Activated naive CD8-positive, alpha-beta T cell treated with anti-CD3 and anti-CD28 coated beads, Interleukin-2, amount 50 U/mL, for 24 hours (primary cell): ENCODE results near the gene CYBA.
"Not testable (repeated sequence)": the region's sequence is repeated elsewhere in the genome, so short reads cannot be mapped to it uniquely, and the experiment has no call there.

Experiments
- ATAC-seq: fragments of 150-1000 bp; cut with Tn5 transposase; one replicate; pipeline ENCODE4 v1.10.0; 2021
- DNase-seq: peaks from one replicate; pipeline ENCODE4 v3.0.0; 2021
- H3K27ac Mint-ChIP-seq: one replicate; pipeline ENCODE4 v1.8.0; 2021; ENCODE audit warnings: mild to moderate bottlenecking, mixed read lengths
- H3K27me3 Mint-ChIP-seq: one replicate; pipeline ENCODE4 v1.8.0; 2021; ENCODE audit warnings: mixed read lengths
- H3K36me3 Mint-ChIP-seq: one replicate; pipeline ENCODE4 v1.8.0; 2021; ENCODE audit warnings: low read depth, mixed read lengths
- H3K4me1 Mint-ChIP-seq: one replicate; pipeline ENCODE4 v1.8.0; 2021; ENCODE audit warnings: mixed read lengths
- H3K4me3 Mint-ChIP-seq: one replicate; pipeline ENCODE4 v1.8.0; 2021; ENCODE audit warnings: mild to moderate bottlenecking, moderate library complexity, mixed read lengths
- H3K9me3 Mint-ChIP-seq: one replicate; pipeline ENCODE4 v1.8.0; 2021; ENCODE audit warnings: mixed read lengths

Gene CYBA

DNA sequence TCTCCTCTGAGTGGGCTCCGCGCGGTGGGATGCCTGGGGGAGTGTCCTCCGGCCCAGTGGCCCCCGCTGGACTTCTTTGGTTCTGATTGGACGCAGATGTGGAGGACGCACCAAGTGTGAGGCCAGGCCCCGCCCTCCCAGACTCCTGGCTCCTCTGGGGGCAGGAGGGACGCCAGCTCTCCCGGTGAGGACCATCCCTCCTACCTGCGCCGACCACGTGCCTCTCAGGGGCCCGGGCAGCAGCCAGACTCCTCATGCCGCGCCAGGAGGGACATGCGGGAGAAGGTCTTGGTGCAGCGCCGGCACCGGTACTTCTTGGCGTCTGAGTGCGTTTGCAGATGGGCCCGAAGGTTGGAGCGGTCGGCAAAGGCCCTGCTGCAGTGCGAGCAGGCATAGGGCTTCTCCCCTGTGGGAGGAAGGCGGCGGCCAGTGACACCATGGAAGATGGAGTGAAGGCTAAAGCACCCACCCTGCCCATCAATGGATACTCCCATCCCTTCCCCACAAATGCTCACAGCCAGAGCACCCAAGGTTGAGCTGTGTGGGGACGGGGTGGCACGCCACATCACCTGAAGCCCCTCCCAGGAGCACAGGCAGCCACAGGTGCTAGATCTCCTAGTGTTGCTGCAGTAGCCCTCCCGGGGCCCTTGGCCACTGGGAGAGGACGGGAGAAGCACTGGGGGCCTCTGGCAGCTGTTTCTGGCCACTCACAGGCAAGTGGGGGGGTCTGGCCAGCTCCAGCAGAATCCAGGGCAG is 27.5 kb upstream of the CYBA start:
- H3K27ac Mint-ChIP-seq = no peak overlapping the region
- peaks cover 21% of the 10 kb centered on the region for H3K4me1 Mint-ChIP-seq
- H3K9me3 Mint-ChIP-seq = no peaks in the 10 kb centered on the region
- no peaks in the 10 kb centered on the region for H3K36me3 Mint-ChIP-seq
- DNase-seq (no peak), ATAC-seq (no peak)
- no peaks in the 10 kb centered on the region for H3K27me3 Mint-ChIP-seq
- H3K4me3 Mint-ChIP-seq = no peak overlapping the region

DNA sequence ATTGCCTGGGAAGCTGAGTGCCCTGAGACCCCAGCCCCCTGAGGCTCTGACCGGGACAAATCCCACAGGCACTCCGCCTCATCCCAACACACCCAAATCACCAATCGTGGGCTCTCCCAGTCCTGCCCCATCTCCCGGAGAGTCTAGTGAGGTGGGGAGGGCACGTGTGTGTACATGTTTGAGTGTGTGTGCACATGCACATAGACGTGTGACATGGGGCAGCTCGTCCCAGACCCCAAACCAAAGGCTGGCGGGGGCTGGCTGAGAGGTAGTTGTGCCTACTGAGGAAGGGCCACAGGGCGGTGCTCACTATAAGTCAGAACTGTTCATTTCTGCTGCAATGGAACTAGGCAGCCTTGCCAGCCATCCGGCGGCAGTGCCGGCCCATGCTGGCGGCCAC is 26.9 kb upstream of the CYBA start:
- no peak overlapping the region for H3K4me3 Mint-ChIP-seq
- no peaks in the 10 kb centered on the region for H3K9me3 Mint-ChIP-seq
- no peak overlapping the region for H3K27ac Mint-ChIP-seq
- no peaks in the 10 kb centered on the region for H3K36me3 Mint-ChIP-seq
- DNase-seq = no peak
- H3K27me3 Mint-ChIP-seq = no peaks in the 10 kb centered on the region
- no peak for ATAC-seq
- peaks cover 19% of the 10 kb centered on the region for H3K4me1 Mint-ChIP-seq

DNA sequence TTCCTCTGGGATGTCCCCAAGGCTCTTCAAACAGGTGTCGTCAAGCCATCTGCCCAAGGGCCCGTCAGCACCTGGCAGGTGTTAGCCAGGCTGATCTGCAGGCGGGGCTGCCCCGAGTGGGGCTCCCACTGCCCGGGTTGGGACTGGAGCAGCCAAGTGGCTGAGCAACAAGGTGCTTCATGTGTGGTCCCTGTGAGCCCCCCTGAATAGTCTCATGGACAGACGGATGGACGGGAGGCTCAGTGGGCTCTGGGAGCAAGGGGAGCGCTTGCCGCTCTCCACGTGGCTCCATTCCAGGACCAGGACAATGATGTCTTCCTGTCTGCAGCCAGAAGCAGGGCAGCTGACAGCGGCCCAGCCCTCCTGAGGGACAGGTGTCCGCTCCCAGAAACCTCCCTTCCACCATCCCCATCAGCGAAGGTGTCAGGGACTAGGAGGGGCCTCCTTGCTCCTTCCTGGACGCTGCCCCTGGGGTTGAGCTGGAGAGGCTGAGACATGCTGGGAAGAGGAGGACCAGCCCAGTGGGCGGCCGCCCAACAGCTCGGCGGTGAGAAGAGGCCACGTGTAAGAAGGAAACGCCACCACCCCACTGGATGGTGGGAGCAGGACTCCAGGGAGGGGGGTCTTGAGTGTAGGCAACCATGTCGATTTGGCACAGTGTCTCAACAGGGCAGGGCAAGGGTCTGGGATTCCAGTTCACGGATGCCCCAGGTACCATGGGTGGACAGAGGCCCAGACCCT is 25.8 kb upstream of the CYBA start:
- ATAC-seq (no peak), DNase-seq (no peak)
- H3K4me3 Mint-ChIP-seq = no peak overlapping the region
- no peak overlapping the region for H3K27ac Mint-ChIP-seq
- no peaks in the 10 kb centered on the region for H3K27me3 Mint-ChIP-seq
- H3K36me3 Mint-ChIP-seq = no peaks in the 10 kb centered on the region
- H3K4me1 Mint-ChIP-seq = peaks cover 10% of the 10 kb centered on the region
- H3K9me3 Mint-ChIP-seq = no peaks in the 10 kb centered on the region

DNA sequence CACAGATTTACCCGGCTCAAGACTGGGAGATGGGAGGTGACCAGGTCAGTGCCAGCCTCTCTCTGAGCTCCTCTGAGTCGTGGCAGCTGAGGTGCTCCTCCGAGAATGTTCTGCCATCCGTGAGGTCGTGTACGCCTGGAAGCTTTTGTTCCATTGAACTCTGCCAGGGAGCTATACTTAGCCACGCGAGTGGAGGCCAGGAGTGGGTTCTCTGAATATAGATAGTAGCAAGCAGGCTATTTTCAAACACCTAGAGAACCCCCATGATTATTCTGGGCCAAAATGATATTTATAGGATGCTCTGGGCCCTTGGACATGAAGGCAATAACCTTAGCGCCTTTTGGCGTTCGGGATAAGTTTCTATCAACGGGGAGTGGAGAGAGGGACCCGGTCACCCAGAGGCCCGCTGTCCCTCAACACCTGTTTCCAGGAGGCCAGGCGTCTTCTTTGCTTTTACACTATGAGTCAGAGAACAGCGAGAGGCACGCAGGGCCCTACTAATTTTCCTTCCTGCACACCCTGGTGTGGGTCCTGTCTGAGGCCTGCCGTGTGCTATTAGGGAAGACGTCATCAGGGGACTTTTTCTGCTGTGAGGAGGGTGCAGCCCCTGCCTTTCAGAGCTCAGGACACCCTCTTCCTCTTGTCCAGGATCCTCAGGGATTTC is 23.0 kb upstream of the CYBA start:
- DNase-seq (no peak), ATAC-seq (no peak)
- Mint-ChIP-seq H3K27ac (no peak overlapping the region), H3K27me3 (no peaks in the 10 kb centered on the region), H3K4me1 (no peaks in the 10 kb centered on the region), H3K36me3 (no peaks in the 10 kb centered on the region), H3K4me3 (no peak overlapping the region), H3K9me3 (no peaks in the 10 kb centered on the region)

DNA sequence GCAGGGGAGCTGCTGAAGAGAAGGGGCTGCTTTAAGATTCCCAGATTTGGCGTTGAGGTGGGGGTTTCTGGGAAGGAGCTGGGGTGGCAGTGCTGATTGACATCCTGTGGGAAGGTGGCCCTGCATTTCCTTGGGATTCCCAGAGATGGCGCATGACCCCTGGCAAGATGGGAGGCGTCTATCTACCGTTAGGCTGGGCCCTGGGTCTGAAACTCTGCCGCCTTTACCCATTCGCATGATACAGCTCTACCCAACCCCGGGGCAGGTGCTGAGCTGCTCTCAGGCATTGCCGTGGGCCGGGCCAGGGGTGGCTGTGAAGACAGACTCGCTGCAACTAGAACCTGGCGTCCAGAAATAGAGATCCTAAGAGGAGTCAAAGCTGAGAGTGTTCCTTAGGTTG is 21.9 kb upstream of the CYBA start:
- Mint-ChIP-seq H3K9me3 (no peaks in the 10 kb centered on the region), H3K27ac (no peak overlapping the region), H3K4me1 (no peaks in the 10 kb centered on the region), H3K27me3 (no peaks in the 10 kb centered on the region), H3K36me3 (peaks cover 5% of the 10 kb centered on the region), H3K4me3 (no peak overlapping the region)
- DNase-seq = no peak
- no peak for ATAC-seq

DNA sequence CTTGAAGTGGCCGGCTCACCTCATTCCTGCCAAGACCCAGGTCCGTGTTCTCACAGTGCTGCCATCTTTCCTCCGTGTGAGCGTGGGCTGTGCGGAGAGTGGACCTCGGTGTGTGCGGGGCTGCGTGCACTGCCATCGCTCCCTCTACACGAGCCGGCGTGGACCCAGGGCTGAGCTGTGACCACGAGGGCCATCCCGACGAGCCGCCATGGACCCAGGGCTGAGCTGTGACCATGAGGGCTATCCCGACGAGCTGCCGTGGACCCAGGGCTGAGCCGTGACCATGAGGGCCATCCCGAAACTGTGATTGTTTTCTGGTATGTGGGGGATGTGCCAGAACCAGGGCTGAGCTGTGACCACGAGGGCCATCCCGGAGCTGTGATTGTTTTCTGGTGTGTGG is 21.0 kb upstream of the CYBA start:
- DNase-seq = no peak
- H3K27me3 Mint-ChIP-seq = no peaks in the 10 kb centered on the region
- H3K4me3 Mint-ChIP-seq = no peak overlapping the region
- H3K4me1 Mint-ChIP-seq = no peaks in the 10 kb centered on the region
- no peak for ATAC-seq
- peaks cover 7% of the 10 kb centered on the region for H3K36me3 Mint-ChIP-seq
- no peaks in the 10 kb centered on the region for H3K9me3 Mint-ChIP-seq
- no peak overlapping the region for H3K27ac Mint-ChIP-seq

DNA sequence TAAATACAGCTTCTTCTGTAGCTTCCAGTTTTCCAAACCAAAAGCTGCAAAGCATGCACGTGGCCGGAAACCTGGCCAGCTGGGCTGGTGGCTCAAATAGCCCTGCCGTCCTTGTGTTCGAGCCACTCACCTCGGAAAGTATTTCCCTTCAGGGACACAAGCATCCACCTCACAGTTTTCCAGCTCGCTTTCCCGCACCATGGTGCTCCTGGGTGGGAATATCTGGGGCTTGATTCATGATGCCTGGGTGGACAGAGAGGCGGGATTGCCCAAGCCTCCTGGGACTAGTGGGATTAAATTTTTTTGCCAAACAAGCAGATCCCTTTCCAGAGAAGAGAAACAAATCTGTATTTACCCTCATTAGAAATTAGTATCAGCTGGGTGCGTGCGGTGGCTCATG is 19.1 kb upstream of the CYBA start:
- Mint-ChIP-seq H3K4me3 (no peak overlapping the region), H3K36me3 (peaks cover 7% of the 10 kb centered on the region), H3K9me3 (no peaks in the 10 kb centered on the region), H3K27ac (no peak overlapping the region), H3K27me3 (no peaks in the 10 kb centered on the region), H3K4me1 (no peaks in the 10 kb centered on the region)
- ATAC-seq = no peak
- no peak for DNase-seq

DNA sequence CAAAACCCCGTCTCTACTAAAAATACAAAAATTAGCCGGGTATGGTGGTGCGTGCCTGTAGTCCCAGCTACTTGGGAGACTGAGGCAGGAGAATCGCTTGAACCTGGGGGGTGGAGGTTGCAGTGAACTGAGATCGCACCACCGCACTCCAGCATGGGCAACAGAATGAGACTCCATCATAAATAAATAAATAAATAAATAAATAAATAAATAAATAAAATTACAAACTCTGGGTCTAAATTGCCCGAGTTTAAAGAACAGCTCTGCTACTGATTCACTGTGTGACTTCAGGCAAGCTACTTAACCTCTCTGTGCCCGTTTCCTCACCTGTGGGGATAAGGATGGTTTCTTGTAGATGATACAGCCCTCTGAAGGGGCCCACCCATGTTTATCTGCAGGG is 18.6 kb upstream of the CYBA start:
- H3K9me3 Mint-ChIP-seq, DNase-seq, H3K36me3 Mint-ChIP-seq, H3K27ac Mint-ChIP-seq, H3K4me1 Mint-ChIP-seq, ATAC-seq, H3K27me3 Mint-ChIP-seq, H3K4me3 Mint-ChIP-seq: not testable (repeated sequence)

DNA sequence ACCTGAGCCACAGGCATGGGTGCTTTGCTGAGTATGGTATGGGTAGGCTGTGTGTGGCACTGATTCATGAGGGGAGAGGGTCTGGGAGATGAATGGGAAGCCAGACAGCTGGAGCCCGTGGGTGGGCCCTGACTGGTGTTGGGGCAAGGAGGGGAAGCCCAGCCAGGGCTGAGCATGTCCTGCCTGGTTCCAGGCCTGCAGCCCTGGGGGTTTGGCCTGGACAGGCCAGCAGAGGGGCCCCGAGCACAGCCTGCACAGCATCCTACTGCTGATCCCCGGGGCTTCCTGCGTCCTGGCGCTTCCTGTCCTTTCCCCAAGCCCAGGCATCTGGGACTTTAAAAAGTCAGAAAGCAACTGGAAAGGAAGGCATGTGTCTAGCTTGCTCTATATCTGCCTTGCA is 16.6 kb upstream of the CYBA start:
- Mint-ChIP-seq H3K27ac (no peak overlapping the region), H3K4me3 (no peak overlapping the region), H3K27me3 (no peaks in the 10 kb centered on the region), H3K9me3 (no peaks in the 10 kb centered on the region), H3K36me3 (peaks cover 7% of the 10 kb centered on the region), H3K4me1 (peaks cover 6% of the 10 kb centered on the region)
- ATAC-seq (no peak), DNase-seq (no peak)

DNA sequence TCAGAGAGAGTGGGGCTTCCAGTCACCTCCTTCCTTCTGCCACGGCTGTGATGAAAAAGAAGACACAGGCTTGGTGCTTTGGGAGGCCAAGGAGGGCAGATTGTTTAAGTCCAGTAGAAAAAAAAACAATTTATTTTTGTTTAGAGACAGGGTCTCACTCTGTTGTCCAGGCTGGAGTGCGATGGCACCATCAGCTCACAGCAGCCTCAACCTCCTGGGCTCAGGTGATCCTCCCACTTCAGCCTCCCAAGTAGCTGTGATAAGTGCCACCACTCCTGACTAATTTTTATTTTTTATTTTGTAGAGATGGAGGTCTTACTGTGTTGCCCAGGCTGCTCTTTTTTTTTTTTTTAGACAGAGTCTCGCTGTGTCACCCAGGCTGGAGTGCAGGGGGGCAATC is 14.7 kb upstream of the CYBA start:
- ATAC-seq (no peak), DNase-seq (no peak)
- H3K36me3 Mint-ChIP-seq = peaks cover 7% of the 10 kb centered on the region
- H3K4me3 Mint-ChIP-seq = no peak overlapping the region
- H3K27me3 Mint-ChIP-seq = no peaks in the 10 kb centered on the region
- H3K4me1 Mint-ChIP-seq = peaks cover 17% of the 10 kb centered on the region
- no peaks in the 10 kb centered on the region for H3K9me3 Mint-ChIP-seq
- H3K27ac Mint-ChIP-seq = no peak overlapping the region

DNA sequence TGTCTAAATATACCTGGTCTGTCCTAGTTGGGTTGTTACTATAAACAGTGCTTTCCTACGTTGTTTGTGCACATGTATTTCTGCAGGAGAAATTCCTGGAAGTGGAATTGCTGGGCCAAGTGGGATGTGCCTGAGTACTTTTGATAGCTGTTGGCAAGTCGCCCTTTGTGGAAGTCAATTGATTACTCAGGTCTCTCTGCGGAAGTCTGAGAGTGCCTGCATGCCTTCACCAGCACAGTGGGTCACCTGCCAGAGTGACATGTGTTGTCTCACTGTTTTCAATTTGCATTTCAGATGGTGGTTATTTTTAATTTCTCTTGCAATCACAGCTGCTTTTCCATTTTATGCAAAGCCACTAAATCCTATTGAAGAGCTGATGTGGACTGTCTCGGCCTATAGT is 14.3 kb upstream of the CYBA start:
- ATAC-seq = no peak
- H3K27me3 Mint-ChIP-seq = no peaks in the 10 kb centered on the region
- no peaks in the 10 kb centered on the region for H3K9me3 Mint-ChIP-seq
- peak overlapping the region; percentile 48 for H3K4me3 Mint-ChIP-seq
- no peak for DNase-seq
- peaks cover 7% of the 10 kb centered on the region for H3K36me3 Mint-ChIP-seq
- no peak overlapping the region for H3K27ac Mint-ChIP-seq
- peaks cover 17% of the 10 kb centered on the region for H3K4me1 Mint-ChIP-seq

DNA sequence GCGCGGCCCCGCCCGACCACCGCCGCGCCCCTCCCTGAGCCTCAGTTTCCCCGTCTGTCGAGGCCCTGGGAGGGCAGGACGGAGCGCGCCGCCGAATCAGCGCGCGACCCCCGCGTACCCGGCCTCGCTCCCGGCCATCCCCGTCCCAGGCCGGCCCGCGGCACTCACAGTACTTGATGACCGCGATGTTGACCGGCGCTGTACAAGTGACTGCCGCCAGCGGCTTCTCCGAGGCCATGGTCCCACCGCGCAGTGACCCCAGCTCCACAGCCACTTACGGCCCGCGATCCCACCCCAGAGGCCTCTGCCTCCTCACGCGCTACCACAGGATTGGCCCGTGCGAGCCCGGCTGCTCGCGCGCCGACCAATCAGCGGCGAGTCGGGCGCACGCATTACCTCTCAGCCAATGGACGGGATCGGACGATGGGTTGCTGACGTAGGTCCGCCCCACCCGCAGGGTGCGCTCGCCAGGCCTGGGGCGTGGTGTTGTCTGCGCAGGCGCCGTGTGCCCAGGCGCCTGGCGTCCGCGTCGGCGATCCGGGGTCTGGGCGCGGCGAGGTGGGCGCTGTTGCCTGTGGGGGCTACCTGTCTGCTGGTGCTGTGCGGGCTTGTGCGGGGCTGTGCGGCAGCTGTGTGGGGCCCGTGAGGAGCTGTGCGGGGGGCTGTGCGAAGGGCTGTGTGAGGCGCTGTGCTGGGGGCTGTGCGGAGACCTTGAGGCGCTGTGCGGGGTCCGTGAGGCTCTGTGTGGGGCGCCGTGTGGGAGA is 12.2 kb upstream of the CYBA start, which contains the start of gene MVD:
TSS of gene MVD (minus strand) at position 249 of the 764 bp plus-strand sequence. CDS start at position 238, 11 bp downstream.
- Mint-ChIP-seq H3K27ac (peak within 1 kb of the TSS; percentile 92), H3K36me3 (peaks cover 2% of the 10 kb centered on the region), H3K9me3 (no peaks in the 10 kb centered on the region), H3K27me3 (no peaks in the 10 kb centered on the region), H3K4me3 (peak within 1 kb of the TSS; percentile 88), H3K4me1 (peaks cover 17% of the 10 kb centered on the region)
- ATAC-seq (peak; percentile 99), DNase-seq (peak; percentile 95)

DNA sequence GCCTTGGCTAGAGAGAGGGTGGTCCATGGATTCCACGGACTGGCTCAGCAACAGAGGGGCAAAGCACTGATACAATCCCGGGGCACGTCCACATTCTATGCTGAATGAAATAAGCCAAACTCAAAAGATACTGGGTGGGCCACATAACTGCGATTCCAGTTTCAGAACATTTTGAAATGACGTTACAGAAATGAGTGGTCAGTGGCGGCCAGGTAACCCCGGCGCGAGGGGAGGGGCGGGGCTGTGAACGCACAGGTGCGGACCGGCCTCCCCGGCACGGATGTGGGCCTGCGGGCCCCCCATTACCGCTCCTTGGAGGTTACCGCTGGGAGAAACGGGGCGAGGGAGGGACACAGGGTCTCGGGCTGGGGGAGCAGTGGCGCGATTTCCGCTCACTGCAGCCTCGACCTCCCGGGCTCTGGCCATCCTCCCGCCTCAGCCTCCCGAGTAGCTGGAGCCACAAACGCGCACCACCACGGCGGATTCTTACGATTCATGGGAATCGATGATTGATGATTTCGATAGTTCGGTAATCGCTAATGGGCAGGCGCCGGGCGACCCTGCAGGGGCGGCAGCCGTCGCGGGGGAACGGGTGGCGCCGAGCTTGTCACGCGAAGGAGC is 11.5 kb upstream of the CYBA start:
- Mint-ChIP-seq H3K27me3 (no peaks in the 10 kb centered on the region), H3K4me1 (peaks cover 17% of the 10 kb centered on the region), H3K27ac (peak overlapping the region; percentile 70), H3K36me3 (no peaks in the 10 kb centered on the region), H3K9me3 (no peaks in the 10 kb centered on the region), H3K4me3 (peak overlapping the region; percentile 88)
- DNase-seq = no peak
- ATAC-seq = no peak

DNA sequence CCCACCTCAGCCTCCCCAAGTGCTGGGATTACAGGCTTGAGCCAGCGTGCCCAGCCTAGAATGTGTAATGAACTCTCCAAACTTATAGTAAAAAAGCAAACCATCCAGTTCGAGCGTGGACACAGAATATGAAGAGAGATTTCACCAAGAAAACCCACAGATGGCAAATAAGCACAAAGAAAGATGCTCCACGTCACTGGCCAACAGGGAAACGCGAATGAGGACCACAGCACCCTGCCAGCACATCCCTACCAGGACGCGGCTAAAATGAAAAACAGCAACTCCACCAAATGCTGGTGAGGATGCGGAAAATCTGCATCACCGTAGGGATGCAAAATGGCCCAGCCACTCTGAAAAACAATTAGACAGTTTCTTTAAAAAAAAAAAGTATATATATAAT is 10.6 kb upstream of the CYBA start:
- H3K4me1 Mint-ChIP-seq = peaks cover 17% of the 10 kb centered on the region
- DNase-seq (no peak), ATAC-seq (no peak)
- H3K4me3 Mint-ChIP-seq = peak overlapping the region; percentile 59
- no peaks in the 10 kb centered on the region for H3K27me3 Mint-ChIP-seq
- H3K36me3 Mint-ChIP-seq = no peaks in the 10 kb centered on the region
- peak overlapping the region; percentile 22 for H3K27ac Mint-ChIP-seq
- H3K9me3 Mint-ChIP-seq = no peaks in the 10 kb centered on the region
